ENCODE results near the gene SHCBP1L. TPM values are rescaled to one million over a fixed set of nuclear protein-coding genes. Genes with fewer than 3 reads are reported as not detected.

Gene SHCBP1L
- total RNA-seq: not detected in 2 replicates

GRCh38 chr1:182952677-182953444 is at the start of gene SHCBP1L:
Gene SHCBP1L (minus strand): TSS chr1:182953166. CDS start chr1:182953133, 33 bp downstream.
- Histone ChIP-seq H3K36me3 (ENCODE audit: control insufficient read depth, insufficient read depth, low read length) (no peaks in the 10 kb centered on the region), H3K4me3 (ENCODE audit: low read depth, low read length) (peak within 1 kb of the TSS; percentile 18), H3K27me3 (ENCODE audit: control insufficient read depth, insufficient read depth, low read length) (peaks cover 3% of the 10 kb centered on the region)
- no peak for FAIRE-seq
- DNase-seq (ENCODE audit: low read depth): no peak
- no peak for TF ChIP-seq CTCF (IDR thresholded peaks at IDR 0.05; ENCODE audit: insufficient read depth, low read length, severe bottlenecking)

GRCh38 chr1:183002267-183002666 is 49.3 kb upstream of the SHCBP1L start:
- no peak for TF ChIP-seq CTCF (IDR thresholded peaks at IDR 0.05; ENCODE audit: insufficient read depth, low read length, severe bottlenecking)
- FAIRE-seq (no peak), DNase-seq (ENCODE audit: low read depth) (no peak)
- H3K36me3 ChIP-seq (ENCODE audit: control insufficient read depth, insufficient read depth, low read length): no peaks in the 10 kb centered on the region
- no peak overlapping the region for H3K4me3 ChIP-seq (ENCODE audit: low read depth, low read length)
- H3K27me3 ChIP-seq (ENCODE audit: control insufficient read depth, insufficient read depth, low read length): no peaks in the 10 kb centered on the region

GRCh38 chr1:183000167-183000962 is 47.4 kb upstream of the SHCBP1L start:
- FAIRE-seq: no peak

GRCh38 chr1:182998482-182998881 is 45.5 kb upstream of the SHCBP1L start:
- DNase-seq (ENCODE audit: low read depth) (peak; percentile 71), FAIRE-seq (no peak)
- Histone ChIP-seq H3K36me3 (ENCODE audit: control insufficient read depth, insufficient read depth, low read length) (no peaks in the 10 kb centered on the region), H3K27me3 (ENCODE audit: control insufficient read depth, insufficient read depth, low read length) (no peaks in the 10 kb centered on the region), H3K4me3 (ENCODE audit: low read depth, low read length) (no peak overlapping the region)
- TF ChIP-seq CTCF (IDR thresholded peaks at IDR 0.05; ENCODE audit: insufficient read depth, low read length, severe bottlenecking): no peak

More at GRCh38 chr1:183000167-183000962, 47.4 kb upstream of the SHCBP1L start:
- TF ChIP-seq CTCF (IDR thresholded peaks at IDR 0.05; ENCODE audit: insufficient read depth, low read length, severe bottlenecking): no peak
- no peak for DNase-seq (ENCODE audit: low read depth)
- no peak overlapping the region for H3K4me3 ChIP-seq (ENCODE audit: low read depth, low read length)
- H3K27me3 ChIP-seq (ENCODE audit: control insufficient read depth, insufficient read depth, low read length): no peaks in the 10 kb centered on the region
- no peaks in the 10 kb centered on the region for H3K36me3 ChIP-seq (ENCODE audit: control insufficient read depth, insufficient read depth, low read length)

- no peak for TF ChIP-seq CTCF (IDR thresholded peaks at IDR 0.05; ENCODE audit: insufficient read depth, low read length, severe bottlenecking)
- H3K4me3 ChIP-seq (ENCODE audit: low read depth, low read length): no peak overlapping the region
- H3K36me3 ChIP-seq (ENCODE audit: control insufficient read depth, insufficient read depth, low read length): no peaks in the 10 kb centered on the region
- DNase-seq (ENCODE audit: low read depth) (no peak), FAIRE-seq (no peak)
- no peaks in the 10 kb centered on the region for H3K27me3 ChIP-seq (ENCODE audit: control insufficient read depth, insufficient read depth, low read length)
Observed at GRCh38 chr1:182996816-182997215, 43.9 kb upstream of the SHCBP1L start.
